HL-60 (cell line): ENCODE data around the gene YPEL1.

Experiments
- CTCF ChIP-seq: IDR thresholded peaks from one replicate; pipeline ENCODE4 v1.5.1; 2011; ENCODE audit warnings: low read length, control low read depth, inconsistent platforms; ENCODE audit not compliant: insufficient read depth
- POLR2AphosphoS5 ChIP-seq: IDR thresholded peaks from 2 replicates; pipeline ENCODE4 v1.6.1; 2012; ENCODE audit warnings: low read depth
- REST ChIP-seq: IDR thresholded peaks from 2 replicates; pipeline ENCODE4 v1.6.1; 2012; ENCODE audit warnings: low read depth; ENCODE audit not compliant: insufficient replicate concordance

DNA sequence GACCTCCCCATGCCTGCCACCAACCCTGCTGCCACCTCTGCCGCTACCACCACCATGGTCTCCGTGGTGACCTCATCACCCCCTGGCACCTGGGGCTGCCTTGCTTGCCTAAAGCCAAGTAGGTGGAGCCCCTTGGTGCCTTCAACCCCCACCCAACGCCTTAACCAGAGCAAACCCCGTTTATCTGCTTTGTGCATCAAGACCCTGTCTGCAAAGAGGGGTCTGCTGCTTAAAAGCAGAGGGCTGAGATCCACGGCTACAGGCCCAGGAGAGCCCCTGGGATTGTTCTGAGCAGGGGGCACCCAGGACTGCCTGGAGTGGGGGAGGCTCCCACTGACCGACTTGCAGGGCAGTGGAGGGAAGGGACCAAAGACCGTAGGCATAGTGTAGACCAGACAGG is 74.7 kb downstream of the YPEL1 start:
- no peak for TF ChIP-seq REST
- no peak for TF ChIP-seq CTCF
- no peak for TF ChIP-seq POLR2AphosphoS5
